Activated CD4-positive, alpha-beta memory T cell treated with anti-CD3 and anti-CD28 coated beads, Interleukin-2, amount 10 ng/mL, durations not matched to agents 7 days and 5 days (primary cell): ENCODE data around the gene PHLPP2. TPM values are rescaled to one million over a fixed set of nuclear protein-coding genes. Genes with fewer than 3 reads are reported as not detected.
A peak's percentile ranks its signal among the peaks of the same experiment; 100 is the strongest.
"Not testable (repeated sequence)": the region's sequence is repeated elsewhere in the genome, so short reads cannot be mapped to it uniquely, and the experiment has no call there.

Experiments
- CTCF ChIA-PET: fragments of 350-600 bp; sonication (Branson Sonifier 250); formaldehyde crosslinking; loops from one replicate; lab custom pipeline; 2021; ENCODE audit warnings: antibody characterized with exemption, inconsistent platforms; lab: Charles Lee
- POLR2A ChIA-PET: fragments of 350-600 bp; sonication (Branson Sonifier 250); formaldehyde crosslinking; loops from one replicate; lab custom pipeline; 2021; ENCODE audit warnings: antibody characterized with exemption; lab: Charles Lee
- DNase-seq: peaks from one replicate; pipeline ENCODE4 v3.0.0-alpha.2; 2020
- H3K27ac Mint-ChIP-seq: one replicate; pipeline ENCODE4 v1.8.0; 2021; ENCODE audit warnings: mild to moderate bottlenecking, mixed read lengths
- H3K27me3 Mint-ChIP-seq: one replicate; pipeline ENCODE4 v1.8.0; 2021; ENCODE audit warnings: mixed read lengths
- H3K36me3 Mint-ChIP-seq: one replicate; pipeline ENCODE4 v1.8.0; 2021; ENCODE audit warnings: low read depth, mixed read lengths
- H3K4me1 Mint-ChIP-seq: one replicate; pipeline ENCODE4 v1.8.0; 2021; ENCODE audit warnings: mixed read lengths
- H3K4me3 Mint-ChIP-seq: one replicate; pipeline ENCODE4 v1.8.0; 2021; ENCODE audit warnings: mild to moderate bottlenecking, mixed read lengths
- H3K9me3 Mint-ChIP-seq: one replicate; pipeline ENCODE4 v1.8.0; 2021; ENCODE audit warnings: mixed read lengths
- total RNA-seq, 2 experiments: library from RNA; stranded (reverse); gene quantifications; one replicate each; pipeline ENCODE4 v1.2.3, GENCODE V29; 2021

PHLPP2 gene
- total RNA-seq, 2 experiments from 2014 or later = 7.4 TPM

DNA sequence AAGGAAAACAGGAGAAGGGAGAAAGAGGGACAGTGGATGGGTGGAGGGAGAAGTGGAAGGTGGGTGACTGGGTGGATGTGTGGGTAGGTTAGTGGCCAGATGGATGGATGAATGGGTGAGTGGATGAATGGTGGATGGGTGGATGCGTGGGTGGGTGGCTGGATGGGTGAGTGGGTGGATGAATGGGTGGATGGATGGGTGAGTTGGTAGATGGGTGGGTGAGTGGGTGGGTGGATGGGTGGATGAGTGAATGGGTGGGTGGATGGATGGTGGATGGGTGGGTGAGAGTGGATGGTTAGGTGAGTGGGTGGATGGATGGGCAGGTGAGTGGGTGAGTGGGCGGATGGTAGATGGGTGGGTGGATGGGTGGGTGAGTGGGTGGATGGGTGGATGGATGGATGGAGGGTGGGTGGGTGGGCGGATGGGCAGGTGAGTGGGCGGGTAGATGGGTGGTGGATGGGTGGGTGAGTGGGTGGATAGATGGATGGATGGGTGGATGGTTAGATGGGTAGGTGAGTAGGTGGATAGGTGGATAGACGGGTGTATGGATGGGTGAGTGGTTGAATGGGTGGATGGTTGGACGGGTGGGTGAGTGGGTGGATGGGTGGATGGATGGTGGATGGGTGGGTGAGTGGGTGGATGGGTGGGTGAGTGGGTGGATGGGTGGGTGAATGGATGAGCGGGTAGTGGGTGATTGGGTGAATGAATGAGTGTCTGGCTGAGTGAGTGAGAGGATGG lies 99.2 kb downstream of the PHLPP2 start:
- Mint-ChIP-seq H3K36me3 (no peaks in the 10 kb centered on the region), H3K4me1 (peaks cover 19% of the 10 kb centered on the region), H3K4me3 (peak overlapping the region; percentile 42), H3K27ac (no peak overlapping the region), H3K9me3 (no peaks in the 10 kb centered on the region), H3K27me3 (peaks cover 15% of the 10 kb centered on the region)
- POLR2A ChIA-PET = no interaction called here
- no peak for DNase-seq
- CTCF ChIA-PET = interaction anchor here (0.7 kb wide), 1 partner anchor 87 kb away, joined by 3 read pairs; no protein-coding TSS in a partner anchor

DNA sequence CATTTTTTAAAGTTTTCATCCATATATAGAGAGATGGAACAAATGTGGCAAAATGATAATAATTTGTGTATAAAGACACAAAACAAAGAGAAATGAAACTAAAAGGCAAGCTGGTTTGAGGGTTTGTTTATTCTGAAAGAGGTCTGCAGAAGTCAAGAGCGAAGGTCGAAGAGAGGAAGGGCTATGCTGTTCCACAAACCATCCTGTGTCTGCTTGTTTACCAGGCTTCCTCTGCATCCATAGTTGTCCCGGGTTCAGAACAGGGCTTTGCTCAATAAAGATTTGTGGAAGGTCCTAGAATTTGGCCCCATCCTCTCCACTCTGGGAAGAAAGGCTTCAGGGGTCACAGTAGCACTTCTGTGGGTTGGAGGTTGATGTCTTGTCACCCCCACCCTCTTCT lies 100.9 kb downstream of the PHLPP2 start:
- H3K4me1 Mint-ChIP-seq = peaks cover 11% of the 10 kb centered on the region
- H3K27ac Mint-ChIP-seq = no peak overlapping the region
- ChIA-PET POLR2A (interaction anchor here (0.6 kb wide), 1 partner anchor 8 kb away, joined by 3 read pairs; no protein-coding TSS in a partner anchor), CTCF (interaction anchor here (0.5 to 2.6 kb wide), 2 partner anchors 12 to 212 kb away, joined by 4 to 15 read pairs; no protein-coding TSS in a partner anchor)
- H3K4me3 Mint-ChIP-seq = no peak overlapping the region
- peaks cover 21% of the 10 kb centered on the region for H3K27me3 Mint-ChIP-seq
- no peaks in the 10 kb centered on the region for H3K36me3 Mint-ChIP-seq
- DNase-seq = no peak
- H3K9me3 Mint-ChIP-seq = no peaks in the 10 kb centered on the region

DNA sequence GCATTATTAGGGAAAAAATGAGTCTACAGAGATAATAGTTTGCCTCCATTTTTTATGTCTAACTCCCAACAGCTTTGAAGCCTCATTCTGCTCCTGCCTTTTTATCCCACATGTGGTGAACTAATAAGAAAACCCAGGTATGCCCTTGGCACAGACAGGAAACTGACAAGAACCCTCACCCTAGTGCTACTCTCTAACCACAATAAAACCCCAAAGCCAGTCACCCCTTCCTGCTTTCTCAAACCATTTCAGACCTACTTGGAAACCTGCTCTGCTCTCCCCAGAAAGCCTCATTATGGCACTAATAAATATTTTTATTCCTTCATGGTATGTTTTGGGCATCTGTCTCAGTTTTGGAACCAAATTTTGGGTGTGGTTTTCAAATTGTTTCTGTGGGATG lies 102.4 kb downstream of the PHLPP2 start:
- ChIA-PET CTCF (interaction anchor here (1.0 to 2.6 kb wide), 2 partner anchors 11 to 13 kb away, joined by 4 to 15 read pairs; no protein-coding TSS in a partner anchor), POLR2A (interaction anchor here (0.6 to 1.6 kb wide), 2 partner anchors 37 to 57 kb away, joined by 3 read pairs; no protein-coding TSS in a partner anchor)
- peaks cover 11% of the 10 kb centered on the region for H3K4me1 Mint-ChIP-seq
- DNase-seq = peak; percentile 57
- H3K4me3 Mint-ChIP-seq = peak overlapping the region; percentile 1
- H3K27ac Mint-ChIP-seq = peak overlapping the region; percentile 30
- peaks cover 23% of the 10 kb centered on the region for H3K27me3 Mint-ChIP-seq
- no peaks in the 10 kb centered on the region for H3K36me3 Mint-ChIP-seq
- no peaks in the 10 kb centered on the region for H3K9me3 Mint-ChIP-seq

GRCh38 chr16:71618429-71618828 lies 106.1 kb downstream of the PHLPP2 start:
- Mint-ChIP-seq H3K27me3 (peaks cover 24% of the 10 kb centered on the region), H3K27ac (no peak overlapping the region), H3K9me3 (no peaks in the 10 kb centered on the region), H3K4me3 (no peak overlapping the region), H3K36me3 (no peaks in the 10 kb centered on the region), H3K4me1 (peaks cover 8% of the 10 kb centered on the region)
- CTCF ChIA-PET = interaction anchor here (1.0 to 1.2 kb wide), 2 partner anchors 7 to 54 kb away, joined by 3 to 4 read pairs; no protein-coding TSS in a partner anchor
- no peak for DNase-seq
- POLR2A ChIA-PET = no interaction called here

- H3K9me3 Mint-ChIP-seq, H3K36me3 Mint-ChIP-seq, H3K4me1 Mint-ChIP-seq, DNase-seq, CTCF ChIA-PET, H3K27ac Mint-ChIP-seq, H3K4me3 Mint-ChIP-seq: not testable (repeated sequence)
- H3K27me3 Mint-ChIP-seq = peaks cover 35% of the 10 kb centered on the region
- POLR2A ChIA-PET = interaction anchor here (0.7 kb wide), 1 partner anchor 9 kb away, joined by 3 read pairs; no protein-coding TSS in a partner anchor
These were observed 109.5 kb downstream of the PHLPP2 start for GRCh38 chr16:71614956-71615355.

DNA sequence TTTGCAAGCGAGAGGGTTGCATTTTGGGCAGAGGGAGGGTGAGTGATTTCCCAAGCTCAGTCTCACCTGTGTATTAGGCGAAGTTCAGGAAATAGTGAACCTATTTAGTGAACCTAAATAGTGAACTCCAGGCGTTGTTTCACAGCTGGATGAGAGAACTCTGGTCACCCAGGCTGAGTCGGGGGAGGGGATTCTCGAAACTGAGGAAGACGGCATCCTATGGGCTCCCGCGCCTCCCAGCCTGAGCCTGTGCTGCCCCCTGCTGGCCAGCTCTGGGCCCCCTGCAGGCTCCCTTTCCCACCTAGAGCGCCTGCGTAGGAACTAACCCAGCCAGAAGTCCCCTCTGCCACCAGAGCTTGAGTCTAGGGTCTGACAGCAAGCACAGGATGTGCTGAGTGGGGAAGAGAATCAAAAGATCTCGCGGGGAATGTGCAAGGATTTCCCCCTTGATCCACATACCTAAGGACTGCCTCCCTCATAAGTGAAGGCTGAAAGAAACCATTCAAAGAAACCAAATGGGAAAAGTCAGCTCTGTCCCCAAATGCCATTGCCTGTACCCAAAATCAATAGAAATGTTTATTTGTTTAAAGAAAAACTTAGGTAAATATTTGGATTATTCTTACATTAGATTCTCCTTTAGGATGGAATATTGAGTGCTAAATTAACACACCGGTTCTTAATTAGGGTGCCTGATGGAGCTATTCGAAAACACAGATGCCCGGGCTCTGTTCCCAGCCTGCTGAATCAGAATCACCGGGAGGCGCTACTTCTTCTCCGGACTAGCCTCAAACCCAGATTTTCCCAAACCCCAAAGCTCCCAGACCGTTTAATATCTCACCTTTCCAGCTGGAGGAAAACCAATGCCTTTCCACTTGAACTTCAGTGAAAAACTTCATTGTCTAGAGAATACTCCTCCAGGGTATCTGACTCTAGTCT lies 113.3 kb downstream of the PHLPP2 start:
- POLR2A ChIA-PET = interaction anchor here (1.7 kb wide), 1 partner anchor 46 kb away, joined by 15 read pairs; no protein-coding TSS in a partner anchor
- DNase-seq = peak; percentile 78
- Mint-ChIP-seq H3K27me3 (peaks cover 25% of the 10 kb centered on the region), H3K27ac (no peak overlapping the region), H3K9me3 (no peaks in the 10 kb centered on the region), H3K36me3 (no peaks in the 10 kb centered on the region), H3K4me3 (no peak overlapping the region), H3K4me1 (peaks cover 12% of the 10 kb centered on the region)
- CTCF ChIA-PET = interaction anchor here (0.5 to 4.7 kb wide), 56 partner anchors 8 to 383 kb away, joined by 3 to 83 read pairs (median 4); partner anchors contain the start of genes TAT and ZNF23

- H3K4me3 Mint-ChIP-seq = no peak overlapping the region
- no peak for DNase-seq
- H3K27ac Mint-ChIP-seq = no peak overlapping the region
- no peaks in the 10 kb centered on the region for H3K36me3 Mint-ChIP-seq
- CTCF ChIA-PET = interaction anchor here (0.7 to 4.7 kb wide), 47 partner anchors 8 to 383 kb away, joined by 3 to 83 read pairs (median 5); partner anchors contain the start of genes TAT and ZNF23
- H3K9me3 Mint-ChIP-seq = no peaks in the 10 kb centered on the region
- peaks cover 25% of the 10 kb centered on the region for H3K27me3 Mint-ChIP-seq
- POLR2A ChIA-PET = interaction anchor here (1.7 kb wide), 1 partner anchor 45 kb away, joined by 15 read pairs; no protein-coding TSS in a partner anchor
- H3K4me1 Mint-ChIP-seq = peaks cover 12% of the 10 kb centered on the region
These were observed 114.1 kb downstream of the PHLPP2 start for GRCh38 chr16:71610447-71610846.

- H3K4me1 Mint-ChIP-seq = peaks cover 12% of the 10 kb centered on the region
These were observed 115.4 kb downstream of the PHLPP2 start for GRCh38 chr16:71609066-71609465.

DNA sequence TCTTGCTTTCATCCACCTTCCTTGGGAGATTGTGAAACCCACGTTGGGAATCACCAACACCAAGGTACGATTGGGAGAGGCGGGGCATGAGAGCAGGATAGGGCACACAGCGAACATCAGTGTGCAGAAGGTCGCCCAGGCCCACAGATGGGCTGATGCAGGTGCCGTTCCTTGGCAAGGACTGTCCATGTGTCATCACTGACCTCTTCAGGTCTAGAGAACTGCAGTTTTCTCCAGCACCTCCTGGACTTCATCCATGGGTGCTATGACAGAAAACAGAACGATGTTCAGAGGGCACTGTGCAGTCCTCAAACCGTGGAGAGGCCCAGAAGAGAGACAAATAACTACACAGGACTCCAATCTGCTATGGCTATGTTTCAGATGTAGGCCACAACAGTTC lies 123.7 kb downstream of the PHLPP2 start:
- H3K27me3 Mint-ChIP-seq = peaks cover 25% of the 10 kb centered on the region
- H3K4me1 Mint-ChIP-seq = no peaks in the 10 kb centered on the region
- CTCF ChIA-PET = no interaction called here
- DNase-seq = no peak
- no peaks in the 10 kb centered on the region for H3K36me3 Mint-ChIP-seq
- H3K27ac Mint-ChIP-seq = no peak overlapping the region
- H3K4me3 Mint-ChIP-seq = no peak overlapping the region
- POLR2A ChIA-PET = no interaction called here
- no peaks in the 10 kb centered on the region for H3K9me3 Mint-ChIP-seq

More at GRCh38 chr16:71609066-71609465, 115.4 kb downstream of the PHLPP2 start:
- H3K4me3 Mint-ChIP-seq = no peak overlapping the region
- peaks cover 22% of the 10 kb centered on the region for H3K27me3 Mint-ChIP-seq
- POLR2A ChIA-PET = no interaction called here
- DNase-seq = no peak
- H3K27ac Mint-ChIP-seq = no peak overlapping the region
- no peaks in the 10 kb centered on the region for H3K9me3 Mint-ChIP-seq
- CTCF ChIA-PET = interaction anchor here (0.7 to 4.7 kb wide), 12 partner anchors 14 to 222 kb away, joined by 3 to 83 read pairs (median 4); no protein-coding TSS in a partner anchor
- H3K36me3 Mint-ChIP-seq = no peaks in the 10 kb centered on the region

DNA sequence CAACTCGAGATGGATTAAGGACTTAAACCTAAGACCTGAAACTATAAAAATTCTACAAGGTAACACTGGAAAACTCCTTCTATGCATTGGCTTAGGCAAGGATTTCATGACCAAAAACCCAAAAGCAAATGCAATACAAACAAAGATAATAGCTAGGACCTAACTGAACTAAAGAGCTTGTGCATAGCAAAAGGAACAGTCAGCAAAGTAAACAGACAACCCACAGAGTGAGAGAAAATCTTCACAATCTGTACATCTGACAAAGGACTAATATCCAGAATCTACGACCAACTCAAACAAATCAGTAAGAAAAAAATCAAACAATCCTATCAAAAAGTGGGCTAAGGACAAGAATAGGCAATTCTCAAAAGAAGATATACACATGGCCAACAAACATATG lies 126.1 kb downstream of the PHLPP2 start:
- peaks cover 34% of the 10 kb centered on the region for H3K27me3 Mint-ChIP-seq
- H3K9me3 Mint-ChIP-seq, H3K27ac Mint-ChIP-seq, H3K4me3 Mint-ChIP-seq, H3K36me3 Mint-ChIP-seq, POLR2A ChIA-PET, DNase-seq, H3K4me1 Mint-ChIP-seq: not testable (repeated sequence)
- CTCF ChIA-PET = interaction anchor here (0.6 to 1.7 kb wide), 2 partner anchors 12 to 14 kb away, joined by 3 to 8 read pairs; no protein-coding TSS in a partner anchor

GRCh38 chr16:71595340-71595826 lies 129.1 kb downstream of the PHLPP2 start:
- H3K36me3 Mint-ChIP-seq, H3K4me1 Mint-ChIP-seq, H3K27ac Mint-ChIP-seq, CTCF ChIA-PET, H3K4me3 Mint-ChIP-seq, DNase-seq, POLR2A ChIA-PET, H3K9me3 Mint-ChIP-seq: not testable (repeated sequence)
- H3K27me3 Mint-ChIP-seq = peaks cover 46% of the 10 kb centered on the region
